ENCODE measurements around the gene MYOG. TPM values are rescaled to one million over a fixed set of nuclear protein-coding genes. Genes with fewer than 3 reads are reported as not detected.

Gene MYOG
- total and polyA plus RNA-seq, 2 of the 13 experiments (the other 11 are each of a cell fraction or from before 2014, with no cell fraction given) = not detected

DNA sequence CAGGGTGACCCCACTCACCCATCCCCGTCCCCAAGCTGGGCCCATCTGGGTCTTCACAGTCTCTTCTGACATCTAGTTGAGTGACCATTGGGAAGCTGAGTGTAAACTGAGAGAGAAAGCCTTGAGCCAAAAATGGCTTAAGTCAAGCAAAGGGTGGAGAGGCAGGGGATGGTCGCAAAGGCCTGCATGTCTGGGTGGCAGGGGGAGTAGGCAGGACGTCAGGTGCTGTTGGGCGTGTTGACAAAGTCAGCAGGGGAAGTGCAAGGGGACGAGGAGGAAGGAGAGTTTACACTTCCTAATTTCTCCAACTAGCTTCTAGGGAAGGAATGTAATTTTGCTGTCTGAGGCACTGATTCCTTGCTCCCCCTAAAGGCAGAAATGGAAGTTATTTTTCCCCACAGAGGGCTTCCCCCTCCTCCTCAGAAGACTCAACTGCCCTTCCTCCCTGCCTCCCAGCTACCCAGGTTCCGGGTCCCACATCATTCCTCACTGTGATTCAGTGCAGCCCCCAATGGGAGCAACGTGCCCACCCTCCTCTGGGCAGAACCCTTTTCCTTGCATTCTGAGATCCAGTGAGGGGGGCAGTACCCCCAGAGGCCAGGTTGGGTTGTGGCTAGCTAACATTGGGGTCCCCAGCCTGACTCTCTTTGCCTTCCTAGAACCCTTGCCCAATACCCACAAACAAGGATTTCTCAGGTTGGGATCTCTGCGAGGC is 40.5 kb upstream of the MYOG start:
- no peak for ATAC-seq
- H3K27me3 ChIP-seq (ENCODE audit: control insufficient read depth in 1 of 2, insufficient read depth in 2 of 2, low read length in 2 of 2) = peaks cover 7 to 30% of the 10 kb centered on the region in 2 experiments; a peak in 4 of 5 replicates
- H3K36me3 ChIP-seq (replicated peaks in 1 of 2; ENCODE audit: control insufficient read depth in 1 of 2, insufficient read depth in 2 of 2, low read length in 2 of 2) = no peaks in the 10 kb centered on the region
- no peak overlapping the region for H2AFZ ChIP-seq (ENCODE audit: low read length)
- in situ Hi-C loops (cut with HindIII; ENCODE audit: extremely low pct_ligation_motif_present, low pct_unique_long_range_greater_than_20kb) = no loop called here
- H3K79me2 ChIP-seq (ENCODE audit: insufficient read depth, low read length) = no peaks in the 10 kb centered on the region
- no peak overlapping the region for H3K4me2 ChIP-seq (ENCODE audit: low read depth, low read length)
- no peak overlapping the region for H3K9ac ChIP-seq (ENCODE audit: insufficient read depth, low read depth, low read length)
- no peak for TF ChIP-seq ZNF33A (CRISPR knock-in tag; IDR thresholded peaks at IDR 0.05; ENCODE audit: borderline replicate concordance)
- no peak for TF ChIP-seq KDM6A (CRISPR knock-in tag; IDR thresholded peaks at IDR 0.05; ENCODE audit: low read depth)
- TF ChIP-seq TEAD3 (CRISPR knock-in tag; optimal IDR thresholded peaks at IDR 0.05; ENCODE audit: borderline replicate concordance) = no peak
- peak; percentile 46; the same call in 1 of the 2 replicates for TF ChIP-seq ZNF263 (CRISPR knock-in tag; IDR thresholded peaks at IDR 0.05)
- no peak for TF ChIP-seq MZF1 (CRISPR knock-in tag; IDR thresholded peaks at IDR 0.05; ENCODE audit: borderline replicate concordance)
- H3K9me3 ChIP-seq (ENCODE audit: low read length) = no peaks in the 10 kb centered on the region
- BruUV-seq (replicated peaks) = no TSS peak
- H4K20me1 ChIP-seq (ENCODE audit: insufficient read depth, low read length) = no peaks in the 10 kb centered on the region
- peaks cover 23% of the 10 kb centered on the region; the same call in 1 of the 2 replicates for H3K4me1 ChIP-seq (ENCODE audit: insufficient read depth, low read length)
- H3K4me3 ChIP-seq (replicated peaks in 1 of 3; ENCODE audit: insufficient read depth in 1 of 3, low read depth in 2 of 3, low read length in 3 of 3) = no peak overlapping the region
- no peak overlapping the region for H3K27ac ChIP-seq (ENCODE audit: extremely low read length, insufficient read depth, low read length)
- intact Hi-C loops (cut with micrococcal nuclease; ENCODE audit: unreplicated experiment) = no loop called here
- 7% methylated on average over 7 of the region's 8 CpGs for WGBS (ENCODE audit: low lambda C conversion rate)
- DNase-seq (ENCODE audit: low spot score) = no peak
- ChIA-PET CTCF (ENCODE audit: low intra/inter-chr PET ratio, low total read pairs) (no interaction called here), POLR2A (no interaction called here)
- FAIRE-seq = peak; percentile 77

DNA sequence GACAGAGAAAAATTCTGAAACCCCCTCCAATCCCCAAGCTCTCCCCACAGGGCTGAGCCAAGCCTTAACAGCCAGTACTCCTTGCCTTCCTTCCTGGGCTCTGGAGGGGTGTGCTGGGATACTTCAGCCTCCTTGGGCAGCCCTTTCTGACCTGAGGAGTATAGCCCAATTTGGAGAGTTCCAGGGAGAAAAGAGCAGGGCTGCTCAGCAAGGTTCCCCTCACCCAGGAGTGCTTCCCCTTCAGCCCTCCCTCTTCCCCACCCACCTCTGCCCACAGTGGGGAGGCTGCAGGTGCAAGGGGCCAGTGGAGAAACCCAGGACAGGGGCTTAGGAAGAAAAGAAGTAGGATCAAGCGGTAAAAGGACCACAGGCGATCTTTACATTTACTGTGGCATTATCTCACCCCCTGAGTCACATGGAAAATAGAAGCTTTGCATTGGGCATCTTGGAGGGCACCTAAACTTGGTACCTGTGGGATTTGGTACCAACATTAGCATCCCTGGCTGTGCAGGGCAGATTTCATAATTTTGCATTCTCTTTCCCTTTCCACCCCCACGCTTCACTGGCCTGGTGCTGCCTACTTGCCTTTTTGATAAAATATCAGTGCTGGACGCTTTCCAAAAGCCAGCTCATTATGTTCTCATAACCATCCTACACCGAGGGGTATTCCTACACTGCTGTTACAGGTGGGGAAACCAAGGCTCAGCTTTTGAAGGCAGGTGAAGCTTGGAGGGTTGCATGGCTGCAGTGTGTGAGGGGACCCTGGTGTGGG is 38.9 kb upstream of the MYOG start:
- Histone ChIP-seq H3K36me3 (replicated peaks in 1 of 2; ENCODE audit: control insufficient read depth in 1 of 2, insufficient read depth in 2 of 2, low read length in 2 of 2) (no peaks in the 10 kb centered on the region), H3K27me3 (ENCODE audit: control insufficient read depth in 1 of 2, insufficient read depth in 2 of 2, low read length in 2 of 2) (peaks cover 6 to 30% of the 10 kb centered on the region in 2 experiments; a peak in 3 of 5 replicates), H2AFZ (ENCODE audit: low read length) (no peak overlapping the region), H4K20me1 (ENCODE audit: insufficient read depth, low read length) (no peaks in the 10 kb centered on the region), H3K4me3 (replicated peaks in 1 of 3; ENCODE audit: insufficient read depth in 1 of 3, low read depth in 2 of 3, low read length in 3 of 3) (no peak overlapping the region), H3K4me1 (ENCODE audit: insufficient read depth, low read length) (peaks cover 23% of the 10 kb centered on the region; the same call in 1 of the 2 replicates), H3K79me2 (ENCODE audit: insufficient read depth, low read length) (no peaks in the 10 kb centered on the region), H3K27ac (ENCODE audit: extremely low read length, insufficient read depth, low read length) (no peak overlapping the region), H3K4me2 (ENCODE audit: low read depth, low read length) (no peak overlapping the region), H3K9me3 (ENCODE audit: low read length) (no peaks in the 10 kb centered on the region), H3K9ac (ENCODE audit: insufficient read depth, low read depth, low read length) (no peak overlapping the region)
- DNase-seq (ENCODE audit: low spot score) (no peak), ATAC-seq (no peak), FAIRE-seq (no peak)
- WGBS (ENCODE audit: low lambda C conversion rate) = 21% methylated on average over 5 of the region's 5 CpGs
- intact Hi-C loops (cut with micrococcal nuclease; ENCODE audit: unreplicated experiment) (no loop called here), in situ Hi-C loops (cut with HindIII; ENCODE audit: extremely low pct_ligation_motif_present, low pct_unique_long_range_greater_than_20kb) (no loop called here)
- POLR2A ChIA-PET = no interaction called here
- BruUV-seq (replicated peaks) = no TSS peak
- CTCF ChIA-PET (ENCODE audit: low intra/inter-chr PET ratio, low total read pairs) = no interaction called here
- TF ChIP-seq TAF1 (CRISPR knock-in tag; IDR thresholded peaks at IDR 0.05) (no peak), ARHGAP35 (CRISPR knock-in tag; IDR thresholded peaks at IDR 0.05; ENCODE audit: borderline replicate concordance) (no peak)
- TF ChIP-seq, protein P1, sequence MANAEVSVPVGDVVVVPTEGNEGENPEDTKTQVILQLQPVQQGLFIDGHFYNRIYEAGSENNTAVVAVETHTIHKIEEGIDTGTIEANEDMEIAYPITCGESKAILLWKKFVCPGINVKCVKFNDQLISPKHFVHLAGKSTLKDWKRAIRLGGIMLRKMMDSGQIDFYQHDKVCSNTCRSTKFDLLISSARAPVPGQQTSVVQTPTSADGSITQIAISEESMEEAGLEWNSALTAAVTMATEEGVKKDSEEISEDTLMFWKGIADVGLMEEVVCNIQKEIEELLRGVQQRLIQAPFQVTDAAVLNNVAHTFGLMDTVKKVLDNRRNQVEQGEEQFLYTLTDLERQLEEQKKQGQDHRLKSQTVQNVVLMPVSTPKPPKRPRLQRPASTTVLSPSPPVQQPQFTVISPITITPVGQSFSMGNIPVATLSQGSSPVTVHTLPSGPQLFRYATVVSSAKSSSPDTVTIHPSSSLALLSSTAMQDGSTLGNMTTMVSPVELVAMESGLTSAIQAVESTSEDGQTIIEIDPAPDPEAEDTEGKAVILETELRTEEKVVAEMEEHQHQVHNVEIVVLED (CRISPR knock-in tag; IDR thresholded peaks at IDR 0.05; ENCODE audit: borderline replicate concordance) = no peak
- TF ChIP-seq, protein P2, sequence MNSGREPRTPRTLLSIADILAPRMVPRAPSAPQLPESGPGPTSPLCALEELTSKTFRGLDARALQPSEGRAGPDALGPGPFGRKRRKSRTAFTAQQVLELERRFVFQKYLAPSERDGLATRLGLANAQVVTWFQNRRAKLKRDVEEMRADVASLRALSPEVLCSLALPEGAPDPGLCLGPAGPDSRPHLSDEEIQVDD (CRISPR knock-in tag; IDR thresholded peaks at IDR 0.05; ENCODE audit: borderline replicate concordance) = no peak
